Measurements from ENCODE around the gene DBET. TPM values are rescaled to one million over a fixed set of nuclear protein-coding genes. Genes with fewer than 3 reads are reported as not detected.
"Not testable (repeated sequence)": the region's sequence is repeated elsewhere in the genome, so short reads cannot be mapped to it uniquely, and the experiment has no call there.

The DBET gene
- total RNA-seq, 2 donors from 2014 or later = not detected

DNA sequence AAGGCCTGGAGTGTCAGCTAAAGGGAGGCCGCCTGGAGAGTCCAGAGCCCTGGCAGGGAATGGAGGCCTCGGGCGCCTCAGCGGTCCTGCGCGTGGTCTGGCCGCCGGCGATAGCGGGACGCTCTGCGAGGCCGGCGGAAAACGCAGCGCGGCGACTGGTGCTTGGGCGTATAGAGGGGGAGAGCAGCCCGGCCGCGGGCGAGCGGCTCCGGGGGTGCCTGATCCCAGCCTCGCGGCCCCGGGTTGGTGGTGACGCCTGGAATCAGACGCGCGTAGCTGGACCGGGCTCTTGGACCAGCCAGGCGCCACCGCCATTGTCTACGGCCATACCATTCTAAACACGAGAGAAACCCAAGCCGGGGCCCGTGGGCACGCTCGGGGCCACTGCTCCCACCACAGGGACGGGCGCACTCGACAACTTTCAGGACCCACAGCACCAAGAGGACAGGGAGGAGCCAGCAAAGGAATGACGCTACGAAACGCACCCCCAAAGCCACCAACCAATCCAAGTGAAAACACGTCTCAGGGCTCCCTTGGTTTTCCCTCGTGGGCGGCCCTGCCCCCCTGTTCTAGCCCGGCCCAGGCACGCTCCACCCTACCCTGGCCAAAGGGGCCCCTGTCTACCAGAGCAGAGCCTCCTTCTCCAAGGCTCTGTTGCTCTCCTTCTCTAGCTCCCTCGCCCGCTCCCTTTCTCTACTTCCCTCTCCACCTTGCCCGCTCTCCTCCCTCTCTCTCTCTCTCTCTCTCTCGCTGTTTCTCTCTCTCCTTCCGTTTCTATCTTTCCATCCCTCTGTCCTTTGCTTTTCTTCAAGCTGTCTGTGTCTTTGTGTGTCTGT is 45.1 kb upstream of the DBET start:
- no peak overlapping the region for H3K4me3 ChIP-seq (ENCODE audit: low read length)
- Mint-ChIP-seq H3K36me3 (ENCODE audit: low read depth) (peaks cover 11% of the 10 kb centered on the region), H3K4me3 (no peak overlapping the region), H3K27ac (no peak overlapping the region), H3K27me3 (ENCODE audit: insufficient read depth) (peaks cover 2% of the 10 kb centered on the region), H3K4me1 (no peaks in the 10 kb centered on the region), H3K9me3 (peaks cover 66% of the 10 kb centered on the region)
- H3K27ac ChIP-seq (ENCODE audit: low read depth, low read length) = no peak overlapping the region
- no peak overlapping the region for H3K9ac ChIP-seq (ENCODE audit: extremely low read depth, low read length, poor library complexity, severe bottlenecking)
- no peaks in the 10 kb centered on the region for H3K36me3 ChIP-seq (ENCODE audit: control insufficient read depth, insufficient read depth, low read length)
- no peak for TF ChIP-seq CTCF (conservative IDR thresholded peaks at IDR 0.05)
- H3K9me3 ChIP-seq (ENCODE audit: control insufficient read depth, low read length) = no peaks in the 10 kb centered on the region
- H3K27me3 ChIP-seq (ENCODE audit: control insufficient read depth, insufficient read depth, low read length, poor library complexity, severe bottlenecking) = no peaks in the 10 kb centered on the region
- peak; percentile 52 for DNase-seq
- 90 to 92% methylated on average over 34 to 55 of the region's 57 CpGs for WGBS, 2 experiments (ENCODE audit: insufficient coverage in 1 of 2, insufficient read length in 1 of 2)
- no peaks in the 10 kb centered on the region for H3K4me1 ChIP-seq (ENCODE audit: control insufficient read depth, insufficient read depth, low read length)

DNA sequence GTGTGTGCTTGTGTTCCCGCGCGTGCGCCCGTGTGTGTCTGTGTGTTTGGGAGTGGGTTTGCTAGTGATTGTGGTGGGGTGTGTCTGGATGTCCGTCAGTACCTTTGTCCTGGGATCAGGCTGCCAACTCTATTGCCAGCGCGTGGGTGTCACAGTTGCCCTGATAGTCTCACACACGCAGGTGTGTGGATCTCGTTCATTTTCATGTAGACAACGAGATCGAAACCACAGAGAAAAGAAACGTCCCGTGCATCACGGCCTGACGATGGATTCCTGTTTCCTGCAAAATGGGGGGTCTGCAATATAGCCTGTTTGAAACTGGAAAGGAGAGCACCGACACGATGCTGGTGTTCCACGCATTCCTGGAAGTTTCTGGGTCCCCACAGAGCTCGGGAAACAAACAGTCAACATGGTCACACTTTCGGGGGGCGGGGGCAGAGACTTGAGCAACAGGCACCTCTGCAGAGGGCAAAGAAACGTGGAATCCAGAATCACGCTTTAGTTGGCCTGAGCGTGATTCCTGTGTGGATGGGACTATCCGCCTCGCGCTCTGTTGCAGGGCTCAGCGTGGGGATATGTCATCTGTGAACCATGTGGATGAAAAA is 44.3 kb upstream of the DBET start:
- not testable (repeated sequence) for H3K27ac ChIP-seq (ENCODE audit: low read depth, low read length); H3K4me3 Mint-ChIP-seq; H3K4me3 ChIP-seq (ENCODE audit: low read length); H3K4me1 Mint-ChIP-seq; H3K27me3 Mint-ChIP-seq (ENCODE audit: insufficient read depth); DNase-seq; H3K9me3 ChIP-seq (ENCODE audit: control insufficient read depth, low read length); H3K9ac ChIP-seq (ENCODE audit: extremely low read depth, low read length, poor library complexity, severe bottlenecking); H3K27me3 ChIP-seq (ENCODE audit: control insufficient read depth, insufficient read depth, low read length, poor library complexity, severe bottlenecking); H3K4me1 ChIP-seq (ENCODE audit: control insufficient read depth, insufficient read depth, low read length); H3K36me3 ChIP-seq (ENCODE audit: control insufficient read depth, insufficient read depth, low read length); H3K27ac Mint-ChIP-seq
- peaks cover 11% of the 10 kb centered on the region for H3K36me3 Mint-ChIP-seq (ENCODE audit: low read depth)
- 78 to 82% methylated on average over 15 to 24 of the region's 29 CpGs for WGBS, 2 experiments (ENCODE audit: insufficient coverage in 1 of 2, insufficient read length in 1 of 2)
- peaks cover 62% of the 10 kb centered on the region for H3K9me3 Mint-ChIP-seq

DNA sequence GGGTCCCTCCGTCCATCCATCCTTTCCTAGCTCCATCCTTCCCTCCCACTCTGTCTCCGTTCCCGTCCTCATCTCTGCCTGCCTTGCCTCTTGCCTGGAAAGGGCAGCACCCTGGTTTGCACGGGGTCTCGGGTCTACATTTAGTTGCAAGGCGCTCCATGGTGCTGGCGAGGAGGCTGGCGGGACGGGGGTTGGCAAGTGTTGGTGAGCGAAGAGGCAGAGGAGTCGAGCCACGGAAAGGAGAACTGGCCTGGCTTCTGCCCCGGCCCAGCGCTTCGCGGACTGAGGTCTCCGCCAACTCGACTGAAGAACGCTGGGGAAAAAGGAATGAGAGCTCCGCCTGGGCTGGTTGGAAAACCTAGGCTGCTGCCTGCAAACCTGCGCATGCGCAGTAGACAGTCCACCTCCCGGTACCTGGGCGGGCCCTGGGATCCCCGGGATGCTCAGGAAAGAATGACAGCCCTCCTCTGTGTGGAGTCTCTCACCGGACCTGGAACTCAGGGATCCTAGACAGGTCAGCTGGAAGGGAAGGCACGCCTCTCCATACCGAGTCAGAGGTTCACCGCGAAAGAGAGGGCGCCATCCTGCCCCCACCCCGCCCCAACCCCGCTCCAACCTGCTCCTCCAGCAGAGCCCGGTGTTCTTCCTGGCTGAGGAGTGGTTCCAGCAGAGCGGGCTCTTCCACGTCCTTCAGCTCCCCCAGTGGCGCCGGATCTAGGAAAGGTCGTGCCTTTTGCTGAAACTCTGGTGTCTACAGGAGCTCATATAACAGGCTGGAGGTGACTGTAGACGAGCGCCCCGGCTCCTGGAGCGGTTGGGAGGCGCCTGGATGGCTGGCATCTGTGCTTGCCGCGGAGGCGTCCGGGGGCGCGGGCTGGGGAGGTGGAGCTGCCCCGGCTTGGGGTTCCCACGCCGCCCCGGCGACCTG is 43.2 kb upstream of the DBET start:
- Histone ChIP-seq H3K36me3 (ENCODE audit: control insufficient read depth, insufficient read depth, low read length) (no peaks in the 10 kb centered on the region), H3K9me3 (ENCODE audit: control insufficient read depth, low read length) (no peaks in the 10 kb centered on the region), H3K9ac (ENCODE audit: extremely low read depth, low read length, poor library complexity, severe bottlenecking) (no peak overlapping the region), H3K27me3 (ENCODE audit: control insufficient read depth, insufficient read depth, low read length, poor library complexity, severe bottlenecking) (no peaks in the 10 kb centered on the region), H3K4me3 (ENCODE audit: low read length) (no peak overlapping the region), H3K27ac (ENCODE audit: low read depth, low read length) (no peak overlapping the region), H3K4me1 (ENCODE audit: control insufficient read depth, insufficient read depth, low read length) (no peaks in the 10 kb centered on the region)
- H3K27me3 Mint-ChIP-seq (ENCODE audit: insufficient read depth) = peaks cover 2% of the 10 kb centered on the region
- H3K27ac Mint-ChIP-seq = no peak overlapping the region
- H3K9me3 Mint-ChIP-seq = peaks cover 55% of the 10 kb centered on the region
- H3K36me3 Mint-ChIP-seq (ENCODE audit: low read depth) = peaks cover 11% of the 10 kb centered on the region
- TF ChIP-seq CTCF (conservative IDR thresholded peaks at IDR 0.05) = no peak
- DNase-seq = peak; percentile 88
- H3K4me1 Mint-ChIP-seq = no peaks in the 10 kb centered on the region
- no peak overlapping the region for H3K4me3 Mint-ChIP-seq
- WGBS, 2 experiments (ENCODE audit: insufficient coverage in 1 of 2, insufficient read length in 1 of 2) = 83 to 86% methylated on average over 14 to 50 of the region's 55 CpGs

DNA sequence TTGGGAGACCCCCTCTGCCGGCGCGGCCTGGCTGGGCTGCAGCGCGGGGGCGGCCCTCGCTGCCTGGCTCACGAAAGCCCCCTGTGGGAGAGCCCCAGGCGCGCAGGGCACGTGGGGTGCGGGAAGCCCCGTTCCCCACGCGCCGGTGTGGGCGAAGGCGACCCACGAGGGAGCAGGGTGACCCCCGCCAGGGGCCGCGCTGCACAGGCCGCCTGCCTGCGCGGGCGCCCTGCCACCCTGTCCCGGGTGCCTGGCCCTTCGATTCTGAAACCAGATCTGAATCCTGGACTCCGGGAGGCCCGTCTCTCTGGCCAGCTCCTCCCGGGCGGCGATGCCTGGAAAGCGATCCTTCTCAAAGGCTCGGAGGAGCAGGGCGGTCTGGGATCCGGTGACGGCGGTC is 42.3 kb upstream of the DBET start:
- H3K27me3 Mint-ChIP-seq (ENCODE audit: insufficient read depth); H3K4me1 Mint-ChIP-seq; H3K4me3 ChIP-seq (ENCODE audit: low read length); H3K9me3 ChIP-seq (ENCODE audit: control insufficient read depth, low read length); H3K4me3 Mint-ChIP-seq; H3K27ac ChIP-seq (ENCODE audit: low read depth, low read length); DNase-seq; H3K4me1 ChIP-seq (ENCODE audit: control insufficient read depth, insufficient read depth, low read length); H3K36me3 ChIP-seq (ENCODE audit: control insufficient read depth, insufficient read depth, low read length); H3K27me3 ChIP-seq (ENCODE audit: control insufficient read depth, insufficient read depth, low read length, poor library complexity, severe bottlenecking); H3K27ac Mint-ChIP-seq; H3K9ac ChIP-seq (ENCODE audit: extremely low read depth, low read length, poor library complexity, severe bottlenecking); H3K36me3 Mint-ChIP-seq (ENCODE audit: low read depth): not testable (repeated sequence)
- peaks cover 45% of the 10 kb centered on the region for H3K9me3 Mint-ChIP-seq
- 53 to 63% methylated on average over 14 to 20 of the region's 39 CpGs for whole genome bisulfite sequencing, 2 experiments (ENCODE audit: insufficient coverage in 1 of 2, insufficient read length in 1 of 2)

- not testable (repeated sequence) for H3K27ac Mint-ChIP-seq; H3K27me3 ChIP-seq (ENCODE audit: control insufficient read depth, insufficient read depth, low read length, poor library complexity, severe bottlenecking); H3K36me3 Mint-ChIP-seq (ENCODE audit: low read depth); H3K4me1 ChIP-seq (ENCODE audit: control insufficient read depth, insufficient read depth, low read length); H3K4me1 Mint-ChIP-seq; H3K36me3 ChIP-seq (ENCODE audit: control insufficient read depth, insufficient read depth, low read length); H3K9me3 ChIP-seq (ENCODE audit: control insufficient read depth, low read length); H3K27ac ChIP-seq (ENCODE audit: low read depth, low read length); H3K27me3 Mint-ChIP-seq (ENCODE audit: insufficient read depth); H3K9ac ChIP-seq (ENCODE audit: extremely low read depth, low read length, poor library complexity, severe bottlenecking); H3K4me3 Mint-ChIP-seq; H3K4me3 ChIP-seq (ENCODE audit: low read length)
- 82 to 87% methylated on average over 10 to 31 of the region's 47 CpGs for WGBS, 2 experiments (ENCODE audit: insufficient coverage in 1 of 2, insufficient read length in 1 of 2)
- peak; percentile 47 for DNase-seq
- H3K9me3 Mint-ChIP-seq = peaks cover 41% of the 10 kb centered on the region
Measured at GRCh38 chr4:190022614-190023281, 41.6 kb upstream of the DBET start.

Measured in endodermal cell (in vitro differentiated cells).